Esophagus squamous epithelium (tissue), 4 donors: ENCODE data around the gene RPTOR.

Experiments
- CTCF ChIP-seq, 6 experiments: fragments of 450-650 bp in 4 of 6; fragments of 200-600 bp in 2 of 6; sonication (generic) in 2 of 6; IDR thresholded peaks; one replicate each; pipeline ENCODE4 v1.5.1; 2016 to 2019; ENCODE audit warnings: antibody characterized with exemption in 6 of 6, mild to moderate bottlenecking in 4 of 6, moderate library complexity in 4 of 6
- POLR2A ChIP-seq, 4 donors: fragments of 450-650 bp; IDR thresholded peaks; one replicate each; pipeline ENCODE4 v1.6.1; 2017; ENCODE audit warnings: antibody characterized with exemption in 4 of 4, mild to moderate bottlenecking in 4 of 4, moderate library complexity in 3 of 4

- TF ChIP-seq CTCF (IDR thresholded peaks at IDR 0.05), result no peak
- TF ChIP-seq POLR2A (IDR thresholded peaks at IDR 0.05), result no peak
These were observed 367.8 kb downstream of the RPTOR start for GRCh38 chr17:80912476-80912875.
